NCI-H526 (cell line): ENCODE results near the gene BIRC7.

ENCODE experiments used
- DNase-seq, 2 experiments: peaks; one replicate each; lab custom pipeline; 2025; lab: John Stamatoyannopoulos, UW

The BIRC7 gene

GRCh38 chr20:63224412-63225081 is 11.2 kb upstream of the BIRC7 start:
- peak in 1 of 2 experiments; percentile 31 for DNase-seq

GRCh38 chr20:63225082-63225454 is 10.6 kb upstream of the BIRC7 start:
- DNase-seq, result no peak

GRCh38 chr20:63226042-63226943 is 9.4 kb upstream of the BIRC7 start:
- DNase-seq, result no peak

- no peak for DNase-seq
Measured at GRCh38 chr20:63227260-63227659, 8.4 kb upstream of the BIRC7 start.

- no peak for DNase-seq
Measured at GRCh38 chr20:63228806-63229205, 6.9 kb upstream of the BIRC7 start.

GRCh38 chr20:63230800-63231268 is 4.9 kb upstream of the BIRC7 start:
- DNase-seq, result peak; percentile 35 to 78

- no peak for DNase-seq
Measured at GRCh38 chr20:63232235-63233060, 3.3 kb upstream of the BIRC7 start.

- DNase-seq, result no peak
Measured at GRCh38 chr20:63233061-63233344, 2.7 kb upstream of the BIRC7 start.

- no peak for DNase-seq
Measured at GRCh38 chr20:63233924-63234323, 1.8 kb upstream of the BIRC7 start.

- peak in 1 of 2 experiments; percentile 91 for DNase-seq
Measured at GRCh38 chr20:63234693-63235398, 859 bp upstream of the BIRC7 start.

- no peak for DNase-seq
Measured at GRCh38 chr20:63236116-63236837, 572 bp downstream of the BIRC7 start.

GRCh38 chr20:63238031-63238430 is 2.3 kb downstream of the BIRC7 start:
- no peak for DNase-seq

GRCh38 chr20:63238514-63239125 is 2.9 kb downstream of the BIRC7 start:
- no peak for DNase-seq

- DNase-seq, result no peak
Measured at GRCh38 chr20:63239431-63239830, 3.7 kb downstream of the BIRC7 start.

- DNase-seq, result no peak
Measured at GRCh38 chr20:63240004-63240403, 4.3 kb downstream of the BIRC7 start.

GRCh38 chr20:63241272-63241671 is 5.6 kb downstream of the BIRC7 start:
- no peak for DNase-seq

GRCh38 chr20:63242736-63243135 is 7.0 kb downstream of the BIRC7 start:
- DNase-seq, result no peak

- DNase-seq, result no peak
Measured at GRCh38 chr20:63243604-63244247, 8.0 kb downstream of the BIRC7 start.

- no peak for DNase-seq
Measured at GRCh38 chr20:63244468-63244867, 8.8 kb downstream of the BIRC7 start.
